Activated CD4-positive, alpha-beta T cell treated with anti-CD3 and anti-CD28 coated beads, Interleukin-2, Interleukin-6, amounts not matched to agents 100 ng/mL and 50 ng/mL, durations not matched to agents 16 hours and 8 hours (primary cell): ENCODE data around the gene CACNA2D3.

Experiments used
- DNase-seq: peaks from one replicate; pipeline ENCODE4 v3.0.0-alpha.2; 2020

Gene CACNA2D3

GRCh38 chr3:54127499-54128056 is 5.2 kb downstream of the CACNA2D3 start:
- no peak for DNase-seq

- DNase-seq: no peak
Measured at GRCh38 chr3:54131026-54131605, 8.8 kb downstream of the CACNA2D3 start.

DNA sequence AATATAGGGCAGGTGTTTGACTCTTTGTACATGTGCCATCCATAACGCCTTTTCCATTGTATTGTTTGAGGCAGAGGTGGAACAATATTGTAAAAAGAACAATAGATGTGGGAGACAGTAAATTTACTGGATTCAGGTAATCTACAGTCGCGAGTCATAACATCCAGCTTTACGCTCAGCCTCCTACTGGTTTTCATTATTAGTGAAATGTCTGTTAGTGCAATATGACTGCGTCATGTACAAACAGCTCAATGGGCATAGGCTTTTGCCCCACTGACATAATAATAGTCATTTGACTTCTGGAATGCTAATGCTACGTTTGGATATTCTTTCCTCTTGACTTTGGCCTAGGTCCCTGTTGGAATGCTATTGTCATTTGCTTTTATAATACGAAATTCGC is 9.5 kb downstream of the CACNA2D3 start:
- no peak for DNase-seq

DNA sequence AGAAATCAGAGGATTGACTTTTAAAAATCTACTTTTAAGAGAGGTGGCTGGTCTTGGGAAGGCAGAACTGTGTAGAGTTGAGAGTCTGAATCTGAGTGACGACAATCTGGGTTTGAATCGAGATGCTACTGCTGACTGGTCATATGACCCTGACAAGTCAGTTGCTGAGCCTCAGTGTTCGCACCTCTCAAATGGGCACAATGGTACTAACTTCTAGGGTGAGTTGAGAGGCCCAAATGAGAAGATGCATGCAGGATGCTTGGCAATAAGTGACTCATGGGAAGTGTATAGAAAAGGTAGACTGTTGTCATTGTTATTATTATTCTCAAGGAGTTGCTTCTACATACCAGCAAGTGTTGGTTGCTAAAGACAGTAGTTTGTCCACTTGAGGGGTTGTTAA is 10.3 kb downstream of the CACNA2D3 start:
- DNase-seq: no peak

DNA sequence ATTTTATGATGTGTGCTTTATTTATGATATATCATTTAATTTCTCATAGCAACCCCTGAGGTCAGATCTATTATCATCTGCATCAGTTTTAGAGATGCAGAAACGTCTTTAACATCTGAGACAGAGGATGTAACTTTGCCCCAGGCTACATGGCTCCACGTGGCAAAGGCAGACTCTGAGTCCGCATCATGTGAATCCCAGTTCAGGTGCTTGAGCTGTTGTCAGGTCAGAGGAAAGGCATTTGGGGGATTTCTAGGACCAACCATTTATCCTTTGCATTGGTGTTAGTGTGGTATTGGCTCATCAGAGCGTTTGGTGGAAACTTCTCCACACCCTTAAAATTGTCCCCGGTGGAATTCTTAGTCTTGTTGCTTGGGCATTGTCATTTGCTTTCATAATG is 10.8 kb downstream of the CACNA2D3 start:
- DNase-seq: no peak

DNA sequence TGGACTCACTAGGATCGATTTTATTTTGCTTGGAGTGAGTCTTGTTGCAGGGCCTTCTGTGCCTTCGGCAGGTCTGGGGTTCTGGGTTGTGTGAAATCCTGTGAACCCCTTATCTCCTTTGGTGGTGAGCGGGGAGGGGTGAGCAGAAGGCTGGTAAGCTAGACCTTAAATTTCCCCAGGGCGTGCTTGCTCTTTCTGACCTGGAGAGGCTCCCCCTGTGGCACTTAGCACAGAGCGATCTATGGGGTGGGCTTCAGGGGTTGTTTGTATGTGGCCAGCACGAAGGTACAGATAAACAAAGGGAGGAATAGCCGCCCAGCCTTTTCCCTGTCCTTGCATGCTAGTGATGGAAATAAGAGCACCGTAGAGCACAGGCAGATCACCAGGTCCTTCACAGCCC is 11.8 kb downstream of the CACNA2D3 start:
- DNase-seq: no peak

DNA sequence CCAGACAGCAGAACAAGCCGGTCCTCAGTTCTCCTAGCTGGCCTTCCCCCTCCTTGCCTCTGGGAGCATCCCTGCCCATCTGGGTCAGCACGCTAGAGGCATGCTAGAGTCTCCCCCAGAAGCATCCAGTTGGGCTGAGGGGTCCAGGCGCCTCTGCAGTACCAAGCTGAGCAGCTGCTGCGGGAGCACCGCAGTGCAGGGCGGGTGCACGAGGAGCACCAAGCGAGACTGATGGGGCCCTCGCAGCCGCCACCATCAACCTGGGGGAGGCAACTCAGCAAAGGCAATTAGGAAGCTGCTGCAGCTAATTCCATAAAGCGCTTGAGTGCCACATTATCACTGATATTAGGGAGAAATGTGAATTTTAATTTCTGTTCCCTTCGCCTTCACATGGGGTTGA is 12.4 kb downstream of the CACNA2D3 start:
- no peak for DNase-seq

GRCh38 chr3:54137311-54137710 is 15.0 kb downstream of the CACNA2D3 start:
- no peak for DNase-seq

- DNase-seq: no peak
Measured at GRCh38 chr3:54138937-54139547, 16.7 kb downstream of the CACNA2D3 start.

- no peak for DNase-seq
Measured at GRCh38 chr3:54139630-54140029, 17.3 kb downstream of the CACNA2D3 start.

GRCh38 chr3:54144284-54144683 is 21.9 kb downstream of the CACNA2D3 start:
- DNase-seq: no peak

DNA sequence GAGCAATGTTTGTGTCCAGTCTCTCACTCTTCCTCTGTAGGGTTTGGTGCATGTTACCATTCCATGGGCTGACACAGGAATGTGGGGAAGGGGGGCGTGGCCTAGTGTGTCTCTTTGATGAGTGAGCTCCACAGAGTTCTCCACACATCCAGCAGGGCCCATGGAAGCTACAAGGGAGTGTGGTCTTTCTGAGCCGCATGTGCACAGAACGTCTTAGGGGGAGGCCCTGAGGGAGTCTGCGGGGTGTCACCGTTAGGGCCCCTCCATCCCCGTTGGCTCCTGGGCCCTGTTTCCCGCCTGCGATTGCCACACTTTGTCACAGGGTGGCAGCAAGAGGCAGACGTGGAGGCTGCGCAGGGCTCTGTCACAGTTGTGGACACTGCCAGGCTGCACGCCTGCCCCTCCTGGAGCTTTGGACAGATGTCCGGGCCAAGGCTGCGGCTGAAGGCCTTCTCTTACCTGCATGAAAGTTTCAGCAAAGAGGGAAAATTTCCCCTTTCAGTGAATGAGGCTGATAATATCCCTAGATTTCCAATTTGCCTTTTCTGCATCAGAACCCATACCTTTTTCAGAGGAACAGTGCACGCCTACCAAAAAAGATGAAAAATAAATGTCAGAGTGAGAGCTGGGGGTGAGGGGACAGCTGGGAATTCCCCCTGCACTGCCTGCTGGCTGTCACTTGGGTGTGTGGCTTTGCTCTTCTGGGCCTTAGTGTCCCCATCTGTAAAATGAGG is 24.3 kb downstream of the CACNA2D3 start:
- peak; percentile 34 for DNase-seq

DNA sequence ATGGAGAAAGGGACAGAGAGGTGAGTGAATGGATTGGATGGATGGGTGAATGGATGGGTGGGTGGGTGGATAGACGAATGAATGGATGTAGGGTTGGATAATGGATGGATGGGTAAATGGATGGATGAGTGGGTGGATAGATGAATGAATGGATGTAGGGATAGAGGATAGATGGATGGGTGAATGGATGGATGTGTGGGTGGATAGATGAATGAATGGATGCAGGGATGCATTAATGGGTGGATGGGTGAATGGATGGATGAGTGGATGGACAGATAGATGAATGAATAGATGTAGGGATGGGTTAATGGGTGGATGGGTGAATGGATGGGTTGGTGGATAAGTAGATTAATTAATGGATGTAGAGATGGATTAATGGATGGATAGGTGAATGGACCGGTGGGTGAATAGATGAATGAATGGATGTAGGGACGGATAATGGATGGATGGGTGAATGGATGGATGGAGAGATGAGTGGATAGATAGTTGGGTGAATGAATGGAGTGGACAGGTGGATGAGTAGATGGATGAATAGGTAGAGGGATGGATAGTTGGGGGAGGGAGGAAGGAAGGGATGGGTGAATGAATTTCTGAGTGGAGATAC is 28.6 kb downstream of the CACNA2D3 start:
- DNase-seq: no peak

- no peak for DNase-seq
Measured at GRCh38 chr3:54153477-54153876, 31.1 kb downstream of the CACNA2D3 start.

DNA sequence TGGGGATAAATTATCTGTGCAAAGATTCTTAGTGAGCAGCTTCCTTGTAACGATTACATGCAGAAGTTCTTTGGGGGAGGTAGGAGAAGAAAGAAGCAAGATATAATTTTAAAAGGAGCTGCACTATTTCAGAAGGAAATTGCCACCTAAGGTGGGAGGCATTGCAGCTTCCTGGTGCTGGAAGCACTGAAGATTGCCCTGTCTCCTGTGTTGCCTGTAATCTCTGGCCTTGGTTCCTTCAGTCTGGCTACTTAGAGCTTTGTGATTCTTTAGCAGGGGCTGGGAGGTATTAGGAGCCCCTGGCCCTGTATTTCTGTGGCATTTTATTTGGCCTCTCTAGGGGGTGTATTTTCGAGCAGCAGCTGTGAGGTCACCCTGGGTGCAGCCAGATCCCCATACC is 35.5 kb downstream of the CACNA2D3 start:
- DNase-seq: no peak

- DNase-seq: no peak
Measured at GRCh38 chr3:54159917-54160316, 37.6 kb downstream of the CACNA2D3 start.

DNA sequence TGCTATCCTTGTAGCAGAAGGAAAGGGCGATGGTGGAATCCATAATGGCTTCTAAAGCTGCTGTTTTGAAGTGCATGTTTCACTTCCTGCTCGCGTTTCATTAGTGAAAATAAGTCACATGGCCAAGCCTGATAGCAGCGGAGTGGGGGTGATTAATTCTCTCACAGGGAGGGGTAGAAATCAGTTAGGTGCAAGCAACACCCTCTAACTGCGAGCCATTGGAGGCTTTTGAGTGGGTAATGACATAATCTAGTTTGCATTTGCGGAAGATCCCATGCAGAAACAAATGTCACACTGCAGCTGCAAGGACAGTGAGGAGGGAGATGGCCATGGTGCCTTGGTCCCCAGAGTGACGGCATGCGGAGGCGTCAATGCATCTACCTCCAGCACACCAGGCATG is 41.1 kb downstream of the CACNA2D3 start:
- DNase-seq: no peak

DNA sequence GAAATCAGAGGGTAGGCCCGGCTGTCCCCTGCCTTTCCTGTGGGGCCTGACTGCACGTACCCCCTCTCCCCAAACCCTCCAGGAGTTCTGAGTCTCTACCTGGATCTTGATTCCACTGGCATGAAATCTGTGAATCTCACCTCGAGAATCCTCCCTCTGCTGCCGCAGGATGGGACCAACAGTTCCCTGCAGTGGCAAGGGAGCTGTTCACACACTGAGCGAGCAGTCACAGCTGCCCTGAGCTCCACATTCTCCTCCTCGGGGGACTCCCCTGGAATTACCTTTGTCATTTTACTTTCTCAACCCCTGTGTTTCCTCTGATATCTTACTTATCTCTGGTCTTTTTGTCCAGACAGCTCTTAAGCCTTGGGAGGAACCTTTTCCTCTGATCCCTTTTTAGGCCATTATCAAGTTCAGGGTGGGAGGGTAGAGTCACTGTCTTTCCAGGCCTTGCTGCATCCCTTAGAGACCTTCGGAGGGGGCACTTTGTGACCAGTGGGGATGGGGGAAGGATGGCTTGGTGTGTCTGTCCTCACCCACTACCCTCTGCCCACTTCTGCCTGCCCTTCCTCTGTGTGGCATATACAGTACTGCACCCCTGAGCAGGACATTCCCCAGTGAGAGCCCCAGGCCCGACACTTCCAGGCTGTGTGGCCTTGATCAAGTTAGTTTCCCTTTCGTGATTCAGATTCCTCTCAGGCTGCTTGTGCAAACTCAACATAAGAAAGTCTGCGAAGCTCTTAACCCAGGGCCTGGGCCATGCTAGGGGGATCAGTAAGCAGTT is 42.0 kb downstream of the CACNA2D3 start:
- no peak for DNase-seq

- DNase-seq: no peak
Measured at GRCh38 chr3:54165865-54166264, 43.5 kb downstream of the CACNA2D3 start.

DNA sequence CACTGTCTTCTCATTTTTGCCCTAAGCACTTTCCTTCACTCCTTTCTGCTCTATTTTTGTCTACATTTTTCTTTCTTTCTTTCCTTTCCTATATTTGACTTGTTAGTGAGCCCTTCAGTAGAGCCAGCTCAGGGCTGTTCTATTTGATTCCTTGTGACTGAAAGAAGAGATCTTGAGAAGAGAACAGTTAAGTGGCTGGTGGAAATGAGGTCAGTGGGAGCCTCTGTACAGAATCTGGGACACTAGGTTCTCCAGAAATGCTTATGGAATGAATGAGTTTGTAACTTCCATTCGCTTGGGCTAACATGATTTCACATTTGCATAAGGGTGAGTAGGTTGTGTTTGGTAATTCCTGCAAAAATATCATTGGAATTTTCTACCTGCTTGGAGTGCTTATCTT is 45.6 kb downstream of the CACNA2D3 start:
- no peak for DNase-seq

- DNase-seq: no peak
Measured at GRCh38 chr3:54168451-54168850, 46.1 kb downstream of the CACNA2D3 start.

GRCh38 chr3:54169524-54169923 is 47.2 kb downstream of the CACNA2D3 start:
- no peak for DNase-seq

DNA sequence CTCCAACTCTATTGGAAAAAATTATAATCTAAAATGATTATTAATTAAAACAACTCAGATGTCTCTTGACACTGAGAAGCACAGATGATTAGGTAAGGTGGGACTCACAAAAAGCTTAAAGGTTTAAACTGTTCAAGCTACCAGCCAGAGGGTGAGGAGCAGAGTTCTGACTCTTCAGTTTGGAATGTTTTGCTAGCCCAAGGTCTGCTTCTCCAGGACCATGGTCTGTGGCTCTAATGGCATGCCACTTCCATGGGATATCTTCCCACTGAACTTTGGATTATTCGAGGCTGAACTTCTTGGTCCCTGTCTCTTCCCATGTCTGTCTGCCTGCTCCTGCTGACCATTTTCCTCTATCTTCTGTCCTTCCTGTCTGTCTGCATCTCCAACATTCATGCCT is 49.2 kb downstream of the CACNA2D3 start:
- DNase-seq: no peak
